OCI-LY7 (cell line): Measurements from ENCODE around the gene FAXC.

Experiments used
- CTCF ChIP-seq: fragments of 200-600 bp; sonication (generic); conservative IDR thresholded peaks from 2 replicates; pipeline ENCODE4 v1.5.1; 2014; ENCODE audit warnings: mild to moderate bottlenecking, antibody characterized with exemption, low read length, moderate library complexity, mixed read lengths
- EZH2phosphoT487 ChIP-seq: fragments of 200-600 bp; sonication (generic); IDR thresholded peaks from 2 replicates; pipeline ENCODE4 v1.6.1; 2018; ENCODE audit warnings: low read depth, borderline replicate concordance, mild to moderate bottlenecking, mixed run types, antibody characterized with exemption, low read length, moderate library complexity, mixed read lengths

GRCh38 chr6:99334526-99335127, 14.8 kb downstream of the FAXC start:
- TF ChIP-seq CTCF (peak; percentile 72), EZH2phosphoT487 (no peak)
